MCF 10A (cell line): ENCODE measurements around the gene HES6. TPM values are rescaled to one million over a fixed set of nuclear protein-coding genes. Genes with fewer than 3 reads are reported as not detected.

Experiments used
- BruUV-seq: library from RNA; stranded (reverse); fragments of 400-500 nt; replicated peaks from 2 replicates; lab custom pipeline; 2021; lab: Mats Ljungman, UMichigan
- CTCF ChIA-PET: fragments of 300-600 bp; sonication (Branson Sonifier 250); formaldehyde crosslinking; extraction: SDS; loops from one replicate; lab custom pipeline; 2021; ENCODE audit warnings: antibody characterized with exemption, inconsistent platforms; lab: Yijun Ruan, JAX
- POLR2A ChIA-PET: fragments of 300-600, 350-650 bp; sonication (Branson Sonifier 250); formaldehyde crosslinking; extraction: SDS; loops from one replicate; lab custom pipeline; 2020; ENCODE audit warnings: antibody characterized with exemption, inconsistent platforms; lab: Yijun Ruan, JAX
- DNase-seq: peaks from one replicate; pipeline ENCODE4 v3.0.0-alpha.2; 2018; ENCODE audit not compliant: unreplicated experiment
- H3K27ac Mint-ChIP-seq: one replicate; pipeline ENCODE4 v1.8.0; 2022; ENCODE audit warnings: mild to moderate bottlenecking, low read depth, mixed read lengths; ENCODE audit not compliant: unreplicated experiment
- H3K27me3 Mint-ChIP-seq: one replicate; pipeline ENCODE4 v1.8.0; 2022; ENCODE audit warnings: mixed read lengths; ENCODE audit not compliant: insufficient read depth, unreplicated experiment
- H3K36me3 Mint-ChIP-seq: one replicate; pipeline ENCODE4 v1.8.0; 2022; ENCODE audit warnings: mild to moderate bottlenecking, moderate library complexity, mixed read lengths; ENCODE audit not compliant: insufficient read depth, unreplicated experiment
- H3K4me1 Mint-ChIP-seq: one replicate; pipeline ENCODE4 v1.8.0; 2022; ENCODE audit warnings: mixed read lengths; ENCODE audit not compliant: insufficient read depth, unreplicated experiment
- H3K4me3 Mint-ChIP-seq: one replicate; pipeline ENCODE4 v1.8.0; 2022; ENCODE audit warnings: mild to moderate bottlenecking, moderate library complexity, mixed read lengths; ENCODE audit not compliant: unreplicated experiment
- H3K9me3 Mint-ChIP-seq: one replicate; pipeline ENCODE4 v1.8.0; 2022; ENCODE audit warnings: mixed read lengths; ENCODE audit not compliant: unreplicated experiment
- intact Hi-C: fragments of 100-400 bp; cut with micrococcal nuclease; formaldehyde crosslinking; loops from 2 replicates; pipeline ENCODE4 v1.14.1; 2022
- total RNA-seq: library from RNA; stranded (reverse); gene quantifications from 2 replicates; pipeline ENCODE4 v1.2.3, GENCODE V29; 2022
- TF ChIP-seq, protein P1 (sequence below): fragments of 200-600 bp; IDR thresholded peaks from one replicate; pipeline ENCODE4 v1.8.0; 2022; ENCODE audit warnings: antibody characterized with exemption, mild to moderate bottlenecking; ENCODE audit not compliant: unreplicated experiment

HES6 gene
- total RNA-seq, 1 experiment from 2014 or later = 19.7 TPM

DNA sequence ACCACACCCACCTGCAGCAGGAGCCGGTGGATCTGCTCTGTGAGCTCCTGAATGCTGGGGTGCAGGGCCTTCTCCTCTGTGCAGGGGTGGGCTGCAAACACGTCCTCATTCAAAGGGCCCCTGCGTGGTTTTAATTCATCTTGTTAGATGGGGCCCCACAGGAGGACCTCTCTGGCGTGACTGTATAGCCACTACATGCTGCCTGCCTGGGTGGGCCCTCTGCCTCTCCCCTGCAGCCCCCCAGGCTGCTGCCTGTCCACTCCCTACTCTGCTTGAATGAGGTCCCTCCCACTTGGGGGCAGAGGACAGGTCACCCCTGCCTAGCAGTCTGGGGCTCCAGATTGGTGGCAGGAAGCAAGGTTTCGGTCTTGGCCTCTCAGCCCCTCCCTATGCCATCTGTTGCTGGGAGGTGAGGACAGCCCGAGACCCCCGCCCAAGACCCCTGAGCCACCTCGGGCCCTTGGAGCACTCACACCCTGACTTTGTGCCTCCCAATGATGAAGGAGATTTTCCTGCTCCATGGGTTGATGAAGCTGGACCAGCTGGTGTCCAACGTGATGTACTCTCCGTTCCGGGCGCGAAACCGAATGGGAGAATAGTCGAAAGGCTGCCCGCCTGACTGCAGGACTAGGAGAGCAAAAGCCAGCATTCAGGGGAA is 22.0 kb upstream of the HES6 start:
- Mint-ChIP-seq H3K36me3 (peaks cover 54% of the 10 kb centered on the region), H3K9me3 (no peaks in the 10 kb centered on the region), H3K4me1 (peaks cover 10% of the 10 kb centered on the region), H3K4me3 (no peak overlapping the region), H3K27me3 (no peaks in the 10 kb centered on the region), H3K27ac (no peak overlapping the region)
- no TSS peak for BruUV-seq
- DNase-seq = no peak
- POLR2A ChIA-PET = interaction anchor here (0.6 kb wide), 1 partner anchor 201 kb away, joined by 3 read pairs; no protein-coding TSS in a partner anchor
- intact Hi-C loops = no loop called here
- TF ChIP-seq, protein P1, sequence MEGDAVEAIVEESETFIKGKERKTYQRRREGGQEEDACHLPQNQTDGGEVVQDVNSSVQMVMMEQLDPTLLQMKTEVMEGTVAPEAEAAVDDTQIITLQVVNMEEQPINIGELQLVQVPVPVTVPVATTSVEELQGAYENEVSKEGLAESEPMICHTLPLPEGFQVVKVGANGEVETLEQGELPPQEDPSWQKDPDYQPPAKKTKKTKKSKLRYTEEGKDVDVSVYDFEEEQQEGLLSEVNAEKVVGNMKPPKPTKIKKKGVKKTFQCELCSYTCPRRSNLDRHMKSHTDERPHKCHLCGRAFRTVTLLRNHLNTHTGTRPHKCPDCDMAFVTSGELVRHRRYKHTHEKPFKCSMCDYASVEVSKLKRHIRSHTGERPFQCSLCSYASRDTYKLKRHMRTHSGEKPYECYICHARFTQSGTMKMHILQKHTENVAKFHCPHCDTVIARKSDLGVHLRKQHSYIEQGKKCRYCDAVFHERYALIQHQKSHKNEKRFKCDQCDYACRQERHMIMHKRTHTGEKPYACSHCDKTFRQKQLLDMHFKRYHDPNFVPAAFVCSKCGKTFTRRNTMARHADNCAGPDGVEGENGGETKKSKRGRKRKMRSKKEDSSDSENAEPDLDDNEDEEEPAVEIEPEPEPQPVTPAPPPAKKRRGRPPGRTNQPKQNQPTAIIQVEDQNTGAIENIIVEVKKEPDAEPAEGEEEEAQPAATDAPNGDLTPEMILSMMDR = no peak
- CTCF ChIA-PET = interaction anchor here (0.9 to 2.0 kb wide), 5 partner anchors 18 to 404 kb away, joined by 3 to 8 read pairs (median 4); partner anchors contain the start of gene PER2

DNA sequence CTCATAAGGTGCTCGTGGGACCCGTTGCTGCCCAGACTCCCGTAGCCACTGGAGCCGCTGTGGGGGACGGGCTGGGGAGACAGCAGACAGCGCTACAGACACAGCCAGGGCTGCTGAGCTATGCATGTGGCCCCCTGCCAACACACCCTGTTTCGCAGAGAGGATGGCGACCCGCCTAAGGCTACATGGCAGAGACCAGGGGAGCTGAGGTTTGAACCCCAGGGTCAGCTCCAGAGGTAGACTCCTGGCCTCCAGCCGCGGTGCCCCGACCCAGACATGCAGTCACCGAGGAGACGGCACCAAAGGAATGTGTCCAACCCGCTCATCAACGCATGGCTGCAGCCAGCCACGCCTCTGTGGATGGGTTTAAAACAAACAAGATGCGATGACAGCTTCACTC is 21.0 kb upstream of the HES6 start:
- Mint-ChIP-seq H3K4me3 (no peak overlapping the region), H3K27ac (no peak overlapping the region), H3K4me1 (peaks cover 9% of the 10 kb centered on the region), H3K9me3 (no peaks in the 10 kb centered on the region), H3K27me3 (no peaks in the 10 kb centered on the region), H3K36me3 (peaks cover 52% of the 10 kb centered on the region)
- CTCF ChIA-PET = interaction anchor here (1.1 to 2.1 kb wide), 4 partner anchors 22 to 1883 kb away, joined by 3 to 5 read pairs (median 4); no protein-coding TSS in a partner anchor
- DNase-seq = no peak
- BruUV-seq = no TSS peak
- TF ChIP-seq, protein P1 = no peak
- POLR2A ChIA-PET = interaction anchor here (0.6 kb wide), 1 partner anchor 12 kb away, joined by 3 read pairs; no protein-coding TSS in a partner anchor
- intact Hi-C loops = no loop called here

DNA sequence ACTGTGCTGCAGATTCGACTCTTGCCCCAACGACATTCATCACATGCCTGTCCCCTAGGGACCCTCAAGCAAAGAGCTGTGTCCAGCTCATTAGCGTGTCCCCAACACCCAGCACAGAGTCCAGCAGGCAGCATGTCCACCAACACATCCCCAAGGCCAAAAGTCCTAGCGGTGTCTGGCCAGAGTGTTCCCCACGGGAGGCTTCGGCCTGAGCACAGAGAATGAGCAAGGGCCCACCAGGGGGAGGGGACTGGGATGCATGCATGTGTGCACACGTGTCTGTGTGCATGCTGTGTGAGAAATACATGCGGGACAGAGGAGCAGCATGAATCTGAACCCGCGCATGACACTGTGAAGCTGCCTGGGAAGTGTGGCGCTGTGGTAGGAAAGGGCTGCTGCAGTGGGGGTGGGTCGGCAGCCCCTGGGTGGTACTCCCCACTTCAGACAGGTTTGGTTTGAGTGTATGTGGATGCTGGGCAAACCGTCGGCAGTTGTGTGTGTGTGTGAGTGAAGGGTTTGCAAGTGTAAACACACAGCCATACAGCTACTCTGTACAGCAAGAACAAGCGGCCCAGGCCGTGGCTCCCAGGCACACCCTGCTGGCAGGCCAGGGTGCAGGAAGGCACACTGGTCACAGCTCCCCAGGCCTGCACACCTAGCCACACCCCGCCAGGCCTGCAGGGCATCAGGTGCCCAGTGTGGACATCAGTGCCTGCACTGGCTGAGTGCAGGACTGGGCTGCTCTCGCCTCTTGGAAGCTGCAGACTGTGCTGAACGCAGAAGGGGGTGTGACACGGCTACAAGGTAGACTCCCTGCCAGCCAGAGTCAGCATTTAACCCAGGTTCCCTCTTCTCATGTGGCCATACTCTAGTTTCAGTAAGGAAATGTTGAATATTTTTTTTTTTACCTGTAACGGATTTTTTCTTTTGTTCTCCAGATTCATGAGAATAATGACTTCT is 19.5 kb upstream of the HES6 start:
- BruUV-seq = no TSS peak
- TF ChIP-seq, protein P1 = no peak
- ChIA-PET CTCF (interaction anchor here (0.6 to 2.1 kb wide), 13 partner anchors 14 to 1884 kb away, joined by 3 to 5 read pairs (median 3); no protein-coding TSS in a partner anchor), POLR2A (interaction anchor here (0.6 to 1.2 kb wide), 5 partner anchors 27 to 293 kb away, joined by 3 read pairs; partner anchors contain the start of gene UBE2F)
- no peaks in the 10 kb centered on the region for H3K27me3 Mint-ChIP-seq
- H3K4me1 Mint-ChIP-seq = peaks cover 9% of the 10 kb centered on the region
- H3K27ac Mint-ChIP-seq = no peak overlapping the region
- intact Hi-C loops = loop anchor here (5.0 kb wide), 1 partner anchor 83 kb away; no protein-coding TSS in a partner anchor
- H3K4me3 Mint-ChIP-seq = no peak overlapping the region
- no peaks in the 10 kb centered on the region for H3K9me3 Mint-ChIP-seq
- peak; percentile 42 for DNase-seq
- H3K36me3 Mint-ChIP-seq = peaks cover 67% of the 10 kb centered on the region
